Tibial artery (tissue), 4 donors: ENCODE measurements around the gene TMEM128.
"Not testable (repeated sequence)": the region's sequence is repeated elsewhere in the genome, so short reads cannot be mapped to it uniquely, and the experiment has no call there.

Source experiments
- DNase-seq, 2 donors: peaks; one replicate each; pipeline ENCODE4 v3.0.0-alpha.2; 2019
- H3K27ac ChIP-seq, 2 donors: fragments of 200-600 bp; sonication (generic) in 1 of 2; 1 replicate in 1 of 2; 2 replicates in 1 of 2; pipeline ENCODE4 v1.5.1; 2018 to 2019; ENCODE audit warnings: mild to moderate bottlenecking in 1 of 2
- H3K27me3 ChIP-seq, 2 donors: fragments of 200-600 bp; sonication (generic) in 1 of 2; one replicate each; pipeline versions ENCODE4 v1.5.1 to v1.6.0; 2016 to 2019
- H3K36me3 ChIP-seq, 3 donors: fragments of 200-600 bp; sonication (generic) in 2 of 3; one replicate each; pipeline ENCODE4 v1.5.1; 2016 to 2019; ENCODE audit warnings: mild to moderate bottlenecking in 2 of 3
- H3K4me1 ChIP-seq, 4 donors: fragments of 200-600 bp; sonication (generic) in 2 of 4; 1 replicate in 3 of 4; 2 replicates in 1 of 4; pipeline ENCODE4 v1.5.1; 2016 to 2019
- H3K4me3 ChIP-seq, 2 donors: fragments of 200-600 bp; sonication (generic) in 1 of 2; 1 replicate in 1 of 2; 2 replicates in 1 of 2; pipeline ENCODE4 v1.5.1; 2018 to 2019; ENCODE audit warnings: mild to moderate bottlenecking in 2 of 2
- H3K9me3 ChIP-seq, 3 donors: fragments of 200-600 bp; sonication (generic) in 1 of 3; one replicate each; pipeline ENCODE4 v1.5.1; 2016 to 2019
- CTCF ChIP-seq, 2 experiments: fragments of 200-600 bp in 1 of 2; fragments of 450-650 bp in 1 of 2; IDR thresholded peaks; one replicate each; pipeline ENCODE4 v1.5.1; 2017 to 2019; ENCODE audit warnings: antibody characterized with exemption in 2 of 2, mild to moderate bottlenecking in 1 of 2, moderate library complexity in 1 of 2
- intact Hi-C: fragments of 100-400 bp; cut with DNase I; formaldehyde crosslinking; loops from one replicate; pipeline ENCODE4 v1.15.0; 2023; ENCODE audit warnings: low total_unique reads

The TMEM128 gene

GRCh38 chr4:4202510-4202909 lies 45.5 kb downstream of the TMEM128 start:
- Histone ChIP-seq H3K36me3 (no peaks in the 10 kb centered on the region), H3K27me3 (peaks cover 0 to 3% of the 10 kb centered on the region in 2 donors), H3K9me3 (no peaks in the 10 kb centered on the region), H3K4me1 (no peaks in the 10 kb centered on the region), H3K27ac (no peak overlapping the region), H3K4me3 (no peak overlapping the region)
- no peak for TF ChIP-seq CTCF (IDR thresholded peaks at IDR 0.05)
- DNase-seq, result no peak
- intact Hi-C loops, result no loop called here

- intact Hi-C loops, result no loop called here
- Histone ChIP-seq H3K9me3 (no peaks in the 10 kb centered on the region), H3K36me3 (no peaks in the 10 kb centered on the region), H3K27ac (no peak overlapping the region), H3K27me3 (peaks cover 0 to 16% of the 10 kb centered on the region in 2 donors), H3K4me3 (no peak overlapping the region), H3K4me1 (no peaks in the 10 kb centered on the region)
- no peak for TF ChIP-seq CTCF (IDR thresholded peaks at IDR 0.05)
- no peak for DNase-seq
Observed at GRCh38 chr4:4200624-4201023, 47.4 kb downstream of the TMEM128 start.

GRCh38 chr4:4195354-4195753 lies 52.7 kb downstream of the TMEM128 start:
- Histone ChIP-seq H3K4me1 (no peaks in the 10 kb centered on the region), H3K27me3 (peaks cover 0 to 14% of the 10 kb centered on the region in 2 donors), H3K27ac (no peak overlapping the region)

GRCh38 chr4:4188557-4188956 lies 59.5 kb downstream of the TMEM128 start:
- intact Hi-C loops, H3K4me3 ChIP-seq, H3K9me3 ChIP-seq, H3K27ac ChIP-seq, H3K4me1 ChIP-seq, DNase-seq, H3K36me3 ChIP-seq, H3K27me3 ChIP-seq: not testable (repeated sequence)

More at GRCh38 chr4:4195354-4195753, 52.7 kb downstream of the TMEM128 start:
- no peak for TF ChIP-seq CTCF (IDR thresholded peaks at IDR 0.05)
- Histone ChIP-seq H3K36me3 (no peaks in the 10 kb centered on the region), H3K4me3 (no peak overlapping the region), H3K9me3 (no peaks in the 10 kb centered on the region)
- intact Hi-C loops, result no loop called here
- DNase-seq, result no peak
